NCI-H2081 (cell line): ENCODE data around the gene LRP11.
"Not testable (repeated sequence)": the region's sequence is repeated elsewhere in the genome, so short reads cannot be mapped to it uniquely, and the experiment has no call there.

Source experiments
- DNase-seq, 2 experiments: peaks; one replicate each; lab custom pipeline; 2025; lab: John Stamatoyannopoulos, UW

The LRP11 gene

DNA sequence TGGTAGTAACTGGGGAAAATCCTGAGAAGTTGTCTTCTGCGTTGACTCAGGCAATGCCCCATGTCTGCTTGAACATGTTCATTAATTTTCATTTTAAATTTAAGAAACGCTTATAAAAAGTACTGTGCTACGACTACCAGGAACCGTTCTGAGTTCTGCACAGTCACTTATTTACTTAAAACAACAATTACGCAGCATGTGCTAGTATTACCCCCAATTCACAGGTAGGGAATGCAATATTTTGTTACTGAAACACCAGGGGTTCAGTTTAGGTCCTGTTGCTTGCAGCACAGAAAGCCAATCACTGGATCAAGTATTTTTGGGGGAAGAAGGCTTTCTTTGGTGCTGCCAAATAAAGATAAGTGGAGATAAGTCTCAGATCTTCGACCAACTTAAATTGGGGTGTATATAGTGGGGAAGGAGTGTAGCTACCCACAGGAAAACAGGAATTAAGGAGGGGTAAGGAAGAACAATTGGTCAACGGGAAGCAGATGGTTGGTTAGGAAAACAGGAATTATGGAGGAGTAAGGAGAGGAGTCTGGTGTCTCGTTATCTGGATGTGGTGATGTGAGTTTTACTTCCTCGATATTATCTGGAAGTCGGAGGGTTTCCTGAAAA is 5.2 kb upstream of the LRP11 start:
- DNase-seq: no peak

DNA sequence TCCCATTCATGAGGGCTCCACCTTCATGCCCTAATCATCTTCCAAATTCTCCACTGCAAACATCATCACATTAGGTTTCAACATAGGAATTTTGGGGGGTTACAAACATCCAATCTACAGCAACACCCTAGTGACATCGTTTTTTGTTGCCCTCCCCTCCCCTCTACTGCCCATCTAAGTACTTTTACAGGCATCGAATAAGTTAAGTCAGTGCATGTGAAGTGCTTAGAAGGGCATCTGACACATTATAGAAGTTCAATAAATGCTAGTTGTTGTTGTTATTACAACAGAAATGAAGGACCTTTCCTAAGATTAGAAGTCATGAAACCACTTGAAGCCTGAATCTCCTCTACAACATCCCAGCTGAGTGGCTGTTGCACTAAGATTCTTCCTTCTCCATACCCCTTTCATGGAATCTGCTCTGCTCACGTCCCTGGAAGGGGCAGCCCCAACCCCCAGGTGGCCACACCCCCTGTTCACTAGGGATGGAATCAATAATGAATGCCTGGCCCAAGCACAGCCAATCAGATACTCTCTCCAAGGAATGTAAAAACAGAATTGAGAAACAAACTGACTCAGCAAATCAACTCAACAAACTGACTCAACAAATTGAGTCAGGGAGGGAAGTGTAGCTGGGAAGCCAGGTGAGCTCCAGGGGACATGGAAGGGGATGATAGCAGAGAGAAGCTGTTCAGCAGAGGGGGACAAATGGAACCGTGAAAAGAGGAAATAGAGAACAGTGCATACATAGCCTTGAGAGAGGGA is 3.9 kb upstream of the LRP11 start:
- no peak for DNase-seq

DNA sequence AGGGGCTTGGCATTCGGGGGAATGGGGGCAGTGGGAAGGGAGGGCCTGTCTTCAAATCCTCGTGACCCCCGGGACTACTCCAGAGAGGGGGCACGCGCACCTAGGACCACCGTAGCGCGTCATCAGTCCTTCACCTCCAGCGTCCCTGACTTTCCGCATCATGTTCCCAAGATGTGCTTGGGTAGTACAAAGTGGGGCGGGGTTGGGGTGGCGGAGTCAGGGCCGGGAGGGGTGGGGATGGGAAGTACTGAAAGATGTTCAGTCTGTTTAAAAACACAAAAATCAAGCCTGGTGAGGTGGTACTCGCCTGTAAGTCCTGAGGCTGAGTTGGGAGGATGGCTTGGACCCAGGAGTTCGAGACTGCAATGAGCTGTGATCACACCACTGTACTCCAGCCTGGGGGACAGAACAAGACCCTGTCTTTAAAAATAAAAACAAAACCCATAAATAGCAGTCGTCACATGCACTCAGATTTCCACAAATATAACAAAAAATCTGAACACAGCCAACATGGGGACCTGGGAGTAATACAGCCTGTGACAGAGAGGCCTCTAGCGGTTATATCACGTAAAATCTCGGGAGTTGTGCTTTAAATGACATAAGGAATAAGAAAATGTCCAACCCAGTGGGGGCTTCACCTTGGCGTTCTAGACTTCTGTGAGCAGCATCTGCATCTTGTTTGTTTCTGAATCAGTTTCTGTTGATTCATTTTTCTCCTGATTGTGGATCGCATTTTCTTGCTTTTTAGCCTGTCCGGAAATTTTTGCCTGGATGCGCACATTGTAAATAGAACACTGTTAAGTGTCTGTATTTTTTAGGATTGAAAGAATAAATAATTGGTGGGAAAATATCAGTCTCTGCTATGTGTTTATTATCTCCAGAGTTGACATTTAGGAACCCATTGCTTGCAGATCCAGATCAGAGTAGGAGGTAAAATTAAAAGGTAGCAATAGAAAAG is 698 bp upstream of the LRP11 start:
- DNase-seq: peak; percentile 38 to 68

DNA sequence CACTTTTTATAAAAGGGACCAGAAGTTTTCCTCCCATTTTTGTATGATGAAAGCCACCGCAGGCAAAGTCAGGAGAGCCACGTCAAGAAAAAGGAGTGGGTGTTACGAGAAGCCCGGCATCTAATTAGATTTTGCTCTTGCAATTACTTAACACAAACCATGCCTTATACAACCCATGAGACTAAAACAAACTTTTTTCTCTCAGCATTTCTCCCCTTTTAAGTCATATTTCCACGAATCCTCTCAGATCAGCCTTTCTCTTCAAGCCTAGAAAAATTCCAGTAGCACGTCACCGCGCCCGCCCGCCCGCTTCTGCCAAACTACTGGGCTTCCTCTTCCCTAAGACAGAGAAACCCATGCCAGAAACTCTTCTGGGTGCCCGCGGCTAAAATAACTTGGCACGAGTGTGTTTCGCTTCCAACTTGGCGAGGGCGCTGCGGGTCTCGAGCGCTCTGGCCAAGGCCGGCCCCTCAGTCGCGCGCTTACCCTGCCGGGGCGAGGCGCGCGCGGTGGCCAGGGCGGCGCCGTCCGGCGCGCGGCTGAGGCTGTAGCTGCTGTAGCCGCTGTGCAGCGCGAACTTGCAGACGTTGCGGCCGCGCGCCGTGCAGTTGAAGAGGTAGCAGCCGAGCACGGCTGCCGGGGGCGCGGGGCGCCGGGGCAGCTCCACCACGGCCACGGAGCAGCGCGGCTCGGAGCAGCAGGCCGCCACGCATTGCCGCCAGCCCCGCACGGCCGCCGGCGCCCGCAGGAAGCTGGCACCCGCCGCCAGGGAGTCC is 1.0 kb downstream of the LRP11 start:
- peak; percentile 1 to 52 for DNase-seq

DNA sequence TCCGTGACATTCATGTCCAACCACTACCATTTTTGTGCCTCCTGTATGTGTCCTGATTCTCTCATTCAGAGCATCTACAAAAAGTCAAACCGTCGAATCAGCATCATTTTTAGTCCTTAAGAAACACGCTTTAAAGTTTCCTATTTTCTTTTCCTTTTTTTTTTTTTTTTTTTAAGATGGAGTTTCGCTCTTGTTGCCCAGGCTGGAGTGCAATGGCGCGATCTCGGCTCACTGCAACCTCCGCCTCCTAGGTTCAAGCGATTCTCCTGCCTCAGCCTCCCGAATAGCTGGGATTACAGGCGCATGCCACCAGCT is 1.8 kb downstream of the LRP11 start:
- DNase-seq: not testable (repeated sequence)

DNA sequence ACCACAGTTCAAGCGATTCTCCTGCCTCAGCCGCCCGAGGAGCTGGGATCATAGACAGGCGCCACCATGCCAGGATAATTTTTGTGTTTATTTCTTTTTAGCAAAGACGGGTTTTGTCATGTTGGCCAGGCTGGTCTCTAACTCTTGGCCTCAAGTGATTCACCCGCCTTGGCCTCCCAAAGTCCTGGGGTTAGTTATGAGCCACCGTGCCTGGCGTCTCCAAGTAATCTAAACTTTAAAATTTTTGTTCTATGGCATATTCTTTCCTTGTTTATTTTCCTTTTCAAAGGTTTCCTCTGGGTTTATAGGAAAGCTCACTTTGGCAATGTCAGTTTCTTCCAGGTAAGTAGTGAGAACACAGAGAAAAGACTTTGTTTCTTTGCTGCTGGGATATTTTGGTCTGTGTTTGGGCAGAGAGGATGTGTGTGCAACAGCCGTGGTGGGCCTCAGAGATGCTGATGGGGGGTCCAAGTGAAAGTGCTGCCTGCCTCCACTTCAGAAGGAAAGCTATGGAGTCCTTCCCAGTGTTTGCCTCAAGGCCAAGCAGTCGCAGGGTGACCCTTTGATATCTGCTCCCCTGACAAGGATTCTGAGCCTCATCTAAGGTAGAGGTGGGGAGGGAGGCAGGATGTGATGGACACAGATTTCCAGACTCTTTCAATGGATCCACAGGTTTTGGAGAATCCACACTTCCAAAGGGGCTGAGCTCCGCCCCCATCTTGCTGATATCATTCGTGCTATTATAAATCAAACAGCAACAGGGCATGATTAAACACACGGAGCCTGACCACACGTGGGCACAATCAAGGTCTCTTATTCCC is 2.3 kb downstream of the LRP11 start:
- DNase-seq: no peak

DNA sequence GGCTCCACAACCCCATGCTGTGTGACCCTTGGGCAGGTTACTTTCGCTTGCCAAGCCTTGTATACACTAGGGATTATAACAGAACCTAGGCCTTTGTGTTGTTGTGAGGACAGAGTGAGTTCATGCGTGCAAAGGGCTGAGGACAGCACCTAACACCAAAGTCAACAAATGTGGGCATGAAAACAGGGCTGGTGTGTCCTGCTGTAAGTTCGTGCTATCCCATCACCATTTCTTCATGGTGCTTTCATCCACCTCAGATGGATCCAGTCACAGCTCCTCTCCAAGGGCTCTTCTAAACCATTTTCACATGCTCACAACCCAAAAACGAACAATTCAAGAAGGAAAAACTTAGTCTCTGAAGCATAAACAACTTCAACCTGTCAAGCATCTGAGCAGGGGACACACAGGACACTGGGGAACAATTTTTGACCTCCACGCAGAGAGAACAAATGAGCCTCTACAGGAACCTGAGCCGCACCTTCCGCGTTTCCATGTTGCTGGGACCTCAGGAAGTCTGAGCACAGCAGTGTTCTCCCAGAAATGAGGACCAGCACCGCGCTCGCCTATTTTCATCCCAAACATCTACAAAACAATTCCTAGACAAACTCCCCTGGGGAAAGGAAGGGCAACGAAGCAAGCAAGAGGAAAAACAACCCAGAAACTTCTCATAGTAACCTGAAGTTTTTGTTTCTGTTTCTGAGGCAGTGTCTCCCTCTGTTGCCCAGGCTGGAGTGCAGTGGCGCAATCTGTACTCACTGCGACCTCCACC is 3.1 kb downstream of the LRP11 start:
- DNase-seq: no peak

DNA sequence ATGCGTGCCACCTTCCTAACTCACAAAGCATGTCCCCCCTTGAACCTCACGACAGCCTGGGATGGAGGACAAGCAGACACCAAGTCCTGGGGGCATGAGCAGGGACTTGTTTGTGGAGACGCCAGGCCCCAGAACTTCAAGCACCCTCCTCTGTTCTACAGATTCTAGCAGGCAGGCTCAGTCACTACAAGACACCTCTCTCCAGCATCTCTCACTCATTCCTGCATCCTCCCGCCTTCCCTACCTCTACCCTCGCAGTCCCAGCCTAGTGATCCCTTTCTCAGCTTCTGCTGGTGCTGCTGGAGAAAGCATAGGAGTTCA is 3.7 kb downstream of the LRP11 start:
- no peak for DNase-seq

DNA sequence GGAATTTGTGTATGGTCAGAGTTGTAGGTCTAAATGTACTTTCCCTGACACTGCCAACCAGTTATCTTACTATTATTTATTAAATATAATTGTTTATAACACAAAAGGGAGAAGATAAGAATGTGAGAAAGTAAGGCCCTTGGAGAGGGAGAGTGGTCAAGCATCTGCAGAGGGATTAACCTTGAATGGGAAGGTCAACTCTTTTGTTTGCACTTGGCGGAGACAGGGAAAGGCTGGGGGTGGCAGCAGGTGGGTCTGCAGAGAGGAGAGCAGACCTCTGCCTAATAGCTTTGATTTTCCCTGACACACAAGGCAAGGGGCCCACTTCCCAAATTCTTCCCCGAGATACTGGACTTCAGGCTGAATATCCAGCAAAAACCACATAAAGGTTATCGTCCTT is 4.2 kb downstream of the LRP11 start:
- no peak for DNase-seq

DNA sequence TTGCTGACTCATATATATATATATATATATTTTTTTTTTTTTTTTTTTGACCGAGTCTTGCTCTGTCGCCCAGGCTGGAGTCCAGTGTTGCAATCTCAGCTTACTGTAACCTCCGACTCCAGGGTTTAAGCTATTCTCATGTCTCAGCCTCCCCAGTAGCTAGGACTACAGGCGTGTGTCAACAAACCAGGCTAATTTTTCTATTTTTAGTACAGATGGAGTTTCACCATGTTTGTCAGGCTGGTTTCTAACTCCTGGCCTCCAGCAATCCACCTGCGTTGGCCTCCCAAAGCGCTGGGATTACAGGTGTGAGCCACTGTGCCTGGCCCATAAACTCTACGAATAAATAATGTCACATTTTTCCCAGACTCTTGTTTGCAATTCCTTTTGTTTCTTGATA is 4.8 kb downstream of the LRP11 start:
- DNase-seq: peak in 1 of 2 experiments; percentile 31

DNA sequence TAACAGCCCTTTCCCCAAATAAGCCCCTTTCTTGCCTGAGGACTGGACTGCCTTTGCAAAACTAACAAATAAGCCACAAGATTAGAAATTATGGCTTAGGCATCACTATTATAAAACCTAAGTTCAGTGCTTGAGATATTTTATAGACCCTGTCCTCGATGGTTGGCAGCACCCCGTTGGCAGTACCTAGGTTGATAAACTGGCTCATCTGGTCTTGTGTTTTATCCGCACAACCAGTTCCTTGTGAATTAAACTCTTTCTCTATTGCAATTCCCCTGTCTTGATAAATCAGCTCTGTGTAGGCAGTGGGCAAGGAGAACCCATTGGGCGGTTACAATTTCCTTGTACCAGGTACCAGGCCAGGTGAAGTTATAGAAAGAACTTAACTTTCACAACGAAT is 6.6 kb downstream of the LRP11 start:
- DNase-seq: no peak

DNA sequence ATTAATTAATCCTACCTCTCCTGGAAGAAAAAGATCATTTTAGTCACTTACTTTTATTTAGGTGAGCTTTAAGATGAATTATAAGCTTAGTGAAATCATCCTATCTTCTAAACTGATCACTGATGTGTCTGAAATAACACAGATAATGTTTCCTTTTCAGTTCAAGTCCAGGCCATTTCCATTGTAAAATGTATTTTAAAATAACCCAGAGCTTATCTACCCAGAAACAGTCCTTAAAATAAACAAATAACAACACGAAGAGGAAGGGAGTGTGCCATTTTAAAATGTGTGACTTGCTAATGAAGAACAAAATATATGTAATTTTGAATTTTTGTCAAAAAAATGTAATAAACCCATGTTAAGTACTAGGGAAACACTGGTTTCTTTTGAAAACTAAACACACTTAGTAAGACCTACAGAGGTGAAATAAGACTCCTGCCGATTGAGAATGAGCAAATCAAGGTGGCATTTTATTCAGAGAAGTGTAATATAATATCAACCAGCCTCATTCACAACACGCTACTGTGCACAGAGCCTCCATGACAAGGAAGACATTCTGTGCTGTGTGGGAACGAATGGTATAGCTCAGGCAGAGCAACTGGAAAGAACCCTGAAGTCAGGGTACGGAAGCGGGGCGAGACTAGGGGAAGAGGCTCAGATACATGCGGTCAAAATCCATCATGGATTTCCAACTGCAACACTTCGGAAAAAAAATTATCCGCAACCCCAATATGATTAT is 7.7 kb downstream of the LRP11 start:
- DNase-seq: no peak

DNA sequence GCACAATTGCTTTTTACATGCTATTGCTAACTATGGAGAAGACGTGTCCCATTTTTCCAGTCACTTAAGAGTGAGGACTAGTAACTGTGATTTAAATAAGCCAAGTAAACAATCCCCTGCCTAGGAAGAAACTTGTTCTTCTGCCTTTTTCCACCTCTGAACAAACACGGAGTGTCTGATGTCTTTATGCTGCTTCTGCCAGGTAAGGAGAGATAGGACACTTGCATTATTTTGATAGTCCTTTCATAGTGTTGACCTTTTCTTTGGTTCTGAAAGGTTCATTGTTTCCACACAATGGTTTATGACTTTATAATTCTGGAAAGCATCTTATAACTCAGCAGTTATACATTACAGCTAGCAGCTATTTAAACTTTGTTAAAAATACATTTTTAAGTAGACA is 8.4 kb downstream of the LRP11 start:
- no peak for DNase-seq

DNA sequence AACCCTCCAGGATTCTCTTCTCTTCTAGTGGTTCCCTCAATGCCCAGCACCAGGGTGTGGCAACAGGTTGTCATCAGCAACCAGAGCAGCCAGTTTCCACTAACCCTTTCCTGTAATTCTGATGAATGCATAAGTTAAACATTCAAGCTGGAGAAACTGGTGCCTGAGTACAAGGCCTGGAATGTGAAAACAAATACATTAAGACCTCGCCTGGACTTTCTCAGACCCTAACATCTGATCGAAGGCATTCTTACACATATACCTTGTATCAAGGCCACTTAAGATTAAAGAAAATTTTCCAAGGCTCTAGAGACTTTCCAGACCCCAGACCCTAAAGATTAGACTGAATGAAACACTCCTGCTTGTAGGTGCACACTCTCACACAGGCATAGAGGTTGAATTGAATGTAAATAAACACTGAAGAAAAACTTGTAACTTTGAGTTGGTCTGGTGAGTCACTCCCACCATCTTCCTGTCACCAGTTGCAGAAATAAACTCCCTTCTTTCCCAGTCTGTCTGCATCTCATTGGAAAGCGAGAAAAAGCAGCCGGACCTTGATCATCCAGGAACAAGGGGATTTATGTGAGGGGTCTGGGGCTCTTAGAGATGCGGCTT is 9.0 kb downstream of the LRP11 start:
- no peak for DNase-seq

DNA sequence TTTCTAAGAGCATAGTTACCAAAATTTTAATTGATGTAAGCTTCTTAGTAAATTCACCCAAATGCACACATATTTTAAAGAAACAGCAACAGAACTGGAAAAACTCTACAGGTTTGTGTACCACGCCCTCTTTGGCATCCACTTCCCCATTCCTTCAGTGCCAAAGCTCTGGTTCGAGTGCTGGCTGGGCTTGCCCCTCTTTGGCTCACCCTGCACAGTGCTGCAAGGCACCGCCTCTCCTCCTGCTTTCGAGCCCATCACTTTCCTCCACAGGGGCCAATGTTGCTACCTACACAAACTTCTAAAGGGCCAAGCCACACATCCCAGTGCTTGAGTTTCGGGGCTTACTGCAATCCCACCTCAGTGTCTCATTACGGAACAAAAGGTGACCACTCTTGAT is 9.6 kb downstream of the LRP11 start:
- DNase-seq: no peak

DNA sequence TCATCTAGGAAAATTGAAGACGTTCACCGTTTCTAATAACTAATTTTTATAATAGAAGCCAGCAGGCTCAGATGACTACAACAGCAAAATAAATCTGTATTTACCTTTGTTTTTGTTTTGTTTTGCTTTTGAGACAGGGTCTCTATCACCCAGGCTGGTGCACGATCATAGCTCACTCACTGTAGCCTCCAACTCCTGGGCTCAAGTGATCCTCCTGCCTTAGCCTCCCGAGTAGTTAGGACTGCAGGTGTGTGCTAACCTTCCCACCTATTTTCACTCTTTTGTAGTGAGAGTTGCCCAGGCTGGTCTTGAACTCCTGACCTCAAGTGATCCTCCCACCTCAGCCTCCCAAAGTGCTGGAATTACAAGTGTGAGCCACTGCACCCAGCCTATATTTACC is 10.1 kb downstream of the LRP11 start:
- DNase-seq: not testable (repeated sequence)

DNA sequence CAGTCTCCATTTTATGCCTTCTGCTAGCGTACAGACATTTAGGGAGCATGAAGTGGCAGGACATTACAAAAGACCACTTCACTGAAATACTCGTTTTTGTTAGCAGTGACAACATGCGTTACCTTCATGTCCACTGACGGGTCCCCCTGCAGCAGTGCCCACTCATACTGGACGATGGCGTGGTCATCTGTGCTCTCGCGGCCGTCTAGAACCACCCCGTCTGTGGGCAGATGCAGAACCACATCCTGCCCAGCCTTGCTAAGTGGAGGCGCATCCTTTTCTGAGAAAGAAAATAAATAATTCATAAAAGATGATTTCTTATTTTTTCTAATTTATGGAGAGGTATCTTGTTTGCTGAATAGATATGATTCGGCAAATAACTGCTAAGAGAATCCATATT is 11.3 kb downstream of the LRP11 start:
- DNase-seq: no peak

DNA sequence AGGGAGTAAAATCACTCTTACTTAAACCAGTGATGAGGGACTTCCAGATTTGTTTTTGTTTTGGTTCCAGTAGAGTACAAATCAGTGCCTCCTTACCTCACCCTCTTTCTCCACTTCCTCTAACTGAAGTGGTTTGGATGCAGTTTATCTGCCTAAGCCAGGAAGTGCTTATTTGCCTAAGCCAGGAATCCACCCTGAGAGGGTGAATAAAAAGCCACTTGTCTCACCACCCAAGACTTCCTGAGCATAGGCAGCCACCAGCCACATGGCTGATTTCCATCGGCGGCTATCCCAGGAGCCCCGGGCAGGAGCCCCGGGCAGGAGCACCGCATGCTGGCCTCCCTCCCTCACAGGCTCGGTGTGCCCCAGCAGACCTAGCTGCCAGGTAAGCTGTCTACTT is 12.0 kb downstream of the LRP11 start:
- no peak for DNase-seq

DNA sequence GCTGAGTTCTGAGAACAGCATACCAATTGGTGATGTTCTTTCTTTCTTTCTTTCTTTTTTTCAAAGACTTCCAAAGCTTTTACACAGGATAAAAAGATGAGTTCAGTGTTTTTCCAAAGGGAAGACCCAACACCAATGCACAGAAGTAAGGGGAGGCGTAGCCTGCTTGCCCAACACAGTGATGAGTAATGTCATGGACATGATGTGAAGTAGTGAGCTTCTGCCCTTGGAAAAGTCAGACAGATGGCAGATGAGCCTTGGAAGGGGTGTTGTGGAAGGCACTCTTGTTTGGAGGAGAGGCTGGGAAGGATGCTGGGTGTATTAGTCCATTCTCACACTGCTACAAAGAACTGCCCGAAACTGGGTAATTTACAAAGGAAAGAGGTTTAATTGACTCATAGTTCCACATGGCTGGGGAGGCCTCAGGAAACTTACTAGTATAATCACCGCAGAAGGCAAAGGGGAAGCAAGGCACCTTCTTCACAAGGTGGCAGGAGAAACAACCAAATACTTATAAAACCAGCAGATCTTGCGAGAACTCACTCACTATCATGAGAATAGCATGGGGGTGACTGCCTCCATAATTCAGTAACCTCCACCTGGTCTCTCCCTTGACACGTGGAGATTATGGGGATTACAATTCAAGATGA is 12.6 kb downstream of the LRP11 start:
- no peak for DNase-seq
